Measurements from ENCODE around the gene RBL1. TPM values are rescaled to one million over a fixed set of nuclear protein-coding genes. Genes with fewer than 3 reads are reported as not detected.
A peak's percentile ranks its signal among the peaks of the same experiment; 100 is the strongest.
"Not testable (repeated sequence)": the region's sequence is repeated elsewhere in the genome, so short reads cannot be mapped to it uniquely, and the experiment has no call there.

The RBL1 gene
- total and polyA plus RNA-seq, 5 donors from 2014 or later: 11.3 to 32.6 (median 13.6) TPM

DNA sequence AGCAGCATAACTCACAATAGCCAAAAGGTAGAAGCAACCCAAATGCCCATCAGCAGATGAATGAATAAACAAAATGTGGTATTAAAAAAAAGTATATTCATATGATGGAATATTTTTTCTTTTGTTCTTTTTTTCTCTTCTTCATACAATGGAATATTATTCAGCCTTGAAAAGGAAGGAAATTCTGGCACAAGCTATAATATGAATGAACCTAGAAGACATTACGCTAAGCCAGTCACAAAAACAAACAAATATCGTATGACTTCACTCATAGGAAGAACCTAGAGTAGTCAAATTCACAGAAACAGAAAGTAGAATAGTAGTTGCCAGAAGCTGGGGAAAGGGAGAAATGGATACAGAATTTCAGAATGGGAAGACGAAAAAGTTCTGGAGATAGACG is 63.7 kb downstream of the RBL1 start:
- peaks cover 0 to 3% (median 0%) of the 10 kb centered on the region in 7 donors for H3K9me3 Mint-ChIP-seq
- no peaks in the 10 kb centered on the region for H3K27me3 ChIP-seq (ENCODE audit: control insufficient read depth, insufficient read depth, low read length)
- H3K4me1 ChIP-seq (ENCODE audit: control insufficient read depth, insufficient read depth, low read length, poor library complexity, severe bottlenecking): no peaks in the 10 kb centered on the region
- peaks cover 6 to 15% (median 9%) of the 10 kb centered on the region in 4 donors for H3K4me1 Mint-ChIP-seq
- H3K36me3 ChIP-seq (ENCODE audit: control insufficient read depth, insufficient read depth, low read length): peaks cover 47% of the 10 kb centered on the region
- no peak for ATAC-seq (ENCODE audit: low read depth in 2 of 2)
- no peak for DNase-seq
- H3K4me3 Mint-ChIP-seq: no peak overlapping the region
- H3K27ac Mint-ChIP-seq: peak overlapping the region in 1 of 3 donors; percentile 9
- no peaks in the 10 kb centered on the region for H3K9me3 ChIP-seq (ENCODE audit: control insufficient read depth in 2 of 2, low read length in 2 of 2)
- H3K27me3 Mint-ChIP-seq: no peaks in the 10 kb centered on the region
- H3K27ac ChIP-seq (ENCODE audit: insufficient read depth, low read length, poor library complexity, severe bottlenecking): no peak overlapping the region
- no peak overlapping the region for H3K4me3 ChIP-seq (ENCODE audit: low read depth, low read length)
- peaks cover 47% of the 10 kb centered on the region for H3K36me3 Mint-ChIP-seq

GRCh38 chr20:37020636-37021035 is 75.2 kb downstream of the RBL1 start:
- Mint-ChIP-seq H3K36me3 (peaks cover 35% of the 10 kb centered on the region), H3K27me3 (no peaks in the 10 kb centered on the region), H3K9me3 (no peaks in the 10 kb centered on the region), H3K4me3 (no peak overlapping the region), H3K27ac (peak overlapping the region in 1 of 3 donors; percentile 32), H3K4me1 (peaks cover 6 to 46% (median 31%) of the 10 kb centered on the region in 4 donors)
- Histone ChIP-seq H3K9me3 (ENCODE audit: control insufficient read depth in 2 of 2, low read length in 2 of 2) (no peaks in the 10 kb centered on the region), H3K27me3 (ENCODE audit: control insufficient read depth, insufficient read depth, low read length) (no peaks in the 10 kb centered on the region), H3K4me3 (ENCODE audit: low read depth, low read length) (no peak overlapping the region), H3K4me1 (ENCODE audit: control insufficient read depth, insufficient read depth, low read length, poor library complexity, severe bottlenecking) (peaks cover 15% of the 10 kb centered on the region), H3K36me3 (ENCODE audit: control insufficient read depth, insufficient read depth, low read length) (peaks cover 36% of the 10 kb centered on the region), H3K27ac (ENCODE audit: insufficient read depth, low read length, poor library complexity, severe bottlenecking) (no peak overlapping the region)
- DNase-seq (no peak), ATAC-seq (ENCODE audit: low read depth in 2 of 2) (no peak)

- peaks cover 19 to 70% (median 36%) of the 10 kb centered on the region in 4 donors for H3K4me1 Mint-ChIP-seq
- H3K27me3 Mint-ChIP-seq; H3K36me3 ChIP-seq (ENCODE audit: control insufficient read depth, insufficient read depth, low read length); H3K9me3 Mint-ChIP-seq; DNase-seq; H3K4me3 Mint-ChIP-seq; H3K27ac Mint-ChIP-seq; ATAC-seq (ENCODE audit: low read depth in 2 of 2); H3K27ac ChIP-seq (ENCODE audit: insufficient read depth, low read length, poor library complexity, severe bottlenecking); H3K9me3 ChIP-seq (ENCODE audit: control insufficient read depth in 2 of 2, low read length in 2 of 2); H3K27me3 ChIP-seq (ENCODE audit: control insufficient read depth, insufficient read depth, low read length); H3K36me3 Mint-ChIP-seq; H3K4me3 ChIP-seq (ENCODE audit: low read depth, low read length): not testable (repeated sequence)
- H3K4me1 ChIP-seq (ENCODE audit: control insufficient read depth, insufficient read depth, low read length, poor library complexity, severe bottlenecking): peaks cover 47% of the 10 kb centered on the region
Observed at GRCh38 chr20:37012631-37013030, 83.2 kb downstream of the RBL1 start.

DNA sequence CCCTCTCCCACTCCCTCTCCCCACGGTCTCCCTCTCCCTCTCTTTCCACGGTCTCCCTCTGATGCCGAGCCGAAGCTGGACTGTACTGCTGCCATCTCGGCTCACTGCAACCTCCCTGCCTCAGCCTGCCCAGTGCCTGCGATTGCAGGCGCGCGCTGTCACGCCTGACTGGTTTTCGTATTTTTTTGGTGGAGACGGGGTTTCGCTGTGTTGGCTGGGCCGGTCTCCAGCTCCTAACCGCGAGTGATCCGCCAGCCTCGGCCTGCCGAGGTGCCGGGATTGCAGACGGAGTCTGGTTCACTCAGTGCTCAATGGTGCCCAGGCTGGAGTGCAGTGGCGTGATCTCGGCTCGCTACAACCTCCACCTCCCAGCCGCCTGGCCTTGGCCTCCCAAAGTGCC is 83.9 kb downstream of the RBL1 start:
- H3K27ac ChIP-seq (ENCODE audit: insufficient read depth, low read length, poor library complexity, severe bottlenecking); H3K27me3 ChIP-seq (ENCODE audit: control insufficient read depth, insufficient read depth, low read length); H3K27me3 Mint-ChIP-seq; H3K9me3 ChIP-seq (ENCODE audit: control insufficient read depth in 2 of 2, low read length in 2 of 2); H3K4me3 ChIP-seq (ENCODE audit: low read depth, low read length); H3K36me3 Mint-ChIP-seq; ATAC-seq (ENCODE audit: low read depth in 2 of 2); DNase-seq; H3K9me3 Mint-ChIP-seq; H3K36me3 ChIP-seq (ENCODE audit: control insufficient read depth, insufficient read depth, low read length): not testable (repeated sequence)
- Mint-ChIP-seq H3K27ac (peak overlapping the region in 2 of 3 donors; percentile 32 to 83), H3K4me1 (peaks cover 19 to 66% (median 36%) of the 10 kb centered on the region in 4 donors), H3K4me3 (peak overlapping the region in 1 of 4 donors; percentile 17)
- peaks cover 46% of the 10 kb centered on the region for H3K4me1 ChIP-seq (ENCODE audit: control insufficient read depth, insufficient read depth, low read length, poor library complexity, severe bottlenecking)

GRCh38 chr20:37011147-37011546 is 84.7 kb downstream of the RBL1 start:
- Histone ChIP-seq H3K4me1 (ENCODE audit: control insufficient read depth, insufficient read depth, low read length, poor library complexity, severe bottlenecking) (peaks cover 39% of the 10 kb centered on the region), H3K9me3 (ENCODE audit: control insufficient read depth in 2 of 2, low read length in 2 of 2) (no peaks in the 10 kb centered on the region), H3K36me3 (ENCODE audit: control insufficient read depth, insufficient read depth, low read length) (no peaks in the 10 kb centered on the region), H3K27me3 (ENCODE audit: control insufficient read depth, insufficient read depth, low read length) (no peaks in the 10 kb centered on the region), H3K4me3 (ENCODE audit: low read depth, low read length) (no peak overlapping the region), H3K27ac (ENCODE audit: insufficient read depth, low read length, poor library complexity, severe bottlenecking) (no peak overlapping the region)
- peak overlapping the region in 2 of 3 donors; percentile 32 to 74 for H3K27ac Mint-ChIP-seq
- DNase-seq (no peak), ATAC-seq (ENCODE audit: low read depth in 2 of 2) (no peak)
- H3K4me3 Mint-ChIP-seq: peak overlapping the region in 1 of 4 donors; percentile 17
- H3K9me3 Mint-ChIP-seq: no peaks in the 10 kb centered on the region
- H3K4me1 Mint-ChIP-seq: peaks cover 16 to 59% (median 33%) of the 10 kb centered on the region in 4 donors
- H3K27me3 Mint-ChIP-seq: no peaks in the 10 kb centered on the region
- peaks cover 4% of the 10 kb centered on the region for H3K36me3 Mint-ChIP-seq

DNA sequence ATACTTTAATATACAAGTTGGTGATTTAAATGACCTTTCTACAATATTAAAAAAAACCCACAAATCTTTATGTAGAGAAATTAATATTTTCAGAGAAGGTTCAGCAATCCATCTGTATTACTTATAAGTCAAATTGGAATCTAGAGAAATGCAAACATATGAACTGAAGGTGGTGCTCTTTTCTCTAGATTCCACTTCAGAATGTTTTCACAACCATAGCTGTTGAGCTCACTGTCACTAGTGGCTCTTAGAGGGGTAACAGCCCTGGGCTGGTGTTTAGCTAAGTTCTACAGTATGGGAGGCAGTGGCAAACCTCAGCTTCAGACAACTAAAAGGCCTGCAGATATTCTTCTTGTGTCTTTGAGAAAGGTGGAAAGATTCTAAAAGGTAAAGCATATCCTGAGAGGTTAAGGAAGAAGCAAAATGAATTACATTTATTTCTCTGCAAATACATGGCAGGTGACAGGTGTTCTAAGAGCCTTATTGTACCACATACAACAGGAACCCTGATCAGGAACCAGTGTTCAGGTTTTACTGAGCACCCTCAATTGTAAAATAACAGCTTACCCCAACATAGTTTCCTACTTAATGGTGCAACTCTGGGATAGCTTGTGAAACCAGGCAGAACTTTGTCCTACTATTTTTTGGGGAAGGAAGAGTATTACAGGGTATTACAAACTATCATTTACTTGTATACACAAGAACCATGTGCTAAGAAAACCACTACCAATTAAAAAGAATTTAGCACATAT is 87.7 kb downstream of the RBL1 start:
- peak overlapping the region; percentile 74 to 90 (median 85) for H3K27ac Mint-ChIP-seq
- peaks cover 14% of the 10 kb centered on the region for H3K36me3 Mint-ChIP-seq
- Histone ChIP-seq H3K4me3 (ENCODE audit: low read depth, low read length) (peak overlapping the region; percentile 17), H3K27ac (ENCODE audit: insufficient read depth, low read length, poor library complexity, severe bottlenecking) (peak overlapping the region; percentile 55), H3K36me3 (ENCODE audit: control insufficient read depth, insufficient read depth, low read length) (peaks cover 9% of the 10 kb centered on the region), H3K4me1 (ENCODE audit: control insufficient read depth, insufficient read depth, low read length, poor library complexity, severe bottlenecking) (peaks cover 15% of the 10 kb centered on the region), H3K9me3 (ENCODE audit: control insufficient read depth in 2 of 2, low read length in 2 of 2) (no peaks in the 10 kb centered on the region), H3K27me3 (ENCODE audit: control insufficient read depth, insufficient read depth, low read length) (no peaks in the 10 kb centered on the region)
- H3K9me3 Mint-ChIP-seq: no peaks in the 10 kb centered on the region
- peaks cover 11 to 46% (median 26%) of the 10 kb centered on the region in 4 donors for H3K4me1 Mint-ChIP-seq
- peak overlapping the region; percentile 34 to 85 (median 56) for H3K4me3 Mint-ChIP-seq
- DNase-seq (peak; percentile 6 to 84 (median 75)), ATAC-seq (ENCODE audit: low read depth in 2 of 2) (peak; percentile 97 to 98)
- no peaks in the 10 kb centered on the region for H3K27me3 Mint-ChIP-seq

DNA sequence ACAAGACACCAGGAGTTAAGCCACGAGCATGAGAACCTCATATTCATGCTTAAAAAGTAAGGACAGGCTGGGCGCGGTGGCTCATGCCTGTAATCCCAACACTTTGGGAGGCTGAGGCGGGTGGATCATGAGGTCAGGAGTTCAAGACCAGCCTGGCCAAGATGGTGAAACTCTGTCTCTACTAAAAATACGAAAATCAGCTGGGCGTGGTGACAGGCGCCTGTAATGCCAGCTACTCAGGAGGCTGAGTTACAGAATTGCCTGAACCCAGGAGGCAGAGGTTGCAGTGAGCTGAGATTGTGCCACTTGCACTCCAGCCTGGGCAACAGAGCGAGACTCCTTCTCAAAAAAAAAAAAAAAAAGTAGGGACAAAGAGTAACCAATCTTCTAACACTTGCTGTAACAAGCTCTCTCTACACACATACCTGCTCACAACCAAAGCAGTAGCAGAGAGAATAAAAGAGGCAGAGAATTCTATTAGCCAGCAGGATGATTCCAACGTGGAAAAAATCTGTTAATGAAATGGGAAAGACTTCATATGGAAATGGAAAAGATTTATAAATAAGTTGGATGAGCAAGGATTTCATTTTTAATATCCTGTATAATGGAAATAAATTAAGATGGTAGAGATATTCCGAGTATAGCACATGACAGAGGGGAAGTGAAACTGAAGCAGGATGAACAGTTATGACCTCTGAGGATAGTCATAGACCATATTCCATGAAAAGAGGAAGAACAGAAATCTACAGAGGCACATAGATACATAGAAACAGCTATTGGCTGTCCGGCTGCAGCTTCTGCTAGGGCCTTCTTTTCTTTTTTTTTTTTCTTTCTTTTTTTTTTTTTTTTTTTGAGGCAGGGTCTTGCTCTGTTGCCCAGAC is 90.5 kb downstream of the RBL1 start:
- Histone ChIP-seq H3K4me1 (ENCODE audit: control insufficient read depth, insufficient read depth, low read length, poor library complexity, severe bottlenecking) (peaks cover 11% of the 10 kb centered on the region), H3K36me3 (ENCODE audit: control insufficient read depth, insufficient read depth, low read length) (peaks cover 11% of the 10 kb centered on the region)
- H3K27me3 Mint-ChIP-seq; DNase-seq; H3K9me3 ChIP-seq (ENCODE audit: control insufficient read depth in 2 of 2, low read length in 2 of 2); H3K27me3 ChIP-seq (ENCODE audit: control insufficient read depth, insufficient read depth, low read length); H3K27ac ChIP-seq (ENCODE audit: insufficient read depth, low read length, poor library complexity, severe bottlenecking); H3K9me3 Mint-ChIP-seq; H3K4me3 ChIP-seq (ENCODE audit: low read depth, low read length); ATAC-seq (ENCODE audit: low read depth in 2 of 2): not testable (repeated sequence)
- Mint-ChIP-seq H3K27ac (peak overlapping the region; percentile 8 to 75 (median 67)), H3K4me1 (peaks cover 11 to 44% (median 29%) of the 10 kb centered on the region in 4 donors), H3K4me3 (peak overlapping the region in 1 of 4 donors; percentile 23), H3K36me3 (peaks cover 17% of the 10 kb centered on the region)
